Endothelial cell of umbilical vein (primary cell): ENCODE results near the gene CRIM1. TPM values are rescaled to one million over a fixed set of nuclear protein-coding genes. Genes with fewer than 3 reads are reported as not detected.

Experiments
- BruUV-seq: library from RNA; stranded (reverse); fragments of 400-500 nt; replicated peaks from 2 replicates; lab custom pipeline; 2021; lab: Mats Ljungman, UMichigan
- CTCF ChIA-PET: fragments of 300-600, 350-600 bp; sonication (Branson Sonifier 250); formaldehyde crosslinking; loops from one replicate; lab custom pipeline; 2021; ENCODE audit warnings: antibody characterized with exemption, inconsistent platforms; lab: Charles Lee
- POLR2A ChIA-PET: fragments of 300-600, 350-600 bp; sonication (Branson Sonifier 250); formaldehyde crosslinking; loops from one replicate; lab custom pipeline; 2021; ENCODE audit warnings: antibody characterized with exemption, inconsistent platforms; lab: Charles Lee
- DNase-seq: peaks from one replicate; pipeline ENCODE4 v3.0.0-alpha.2; 2011; ENCODE audit warnings: low read depth, low spot score
- FAIRE-seq: peaks from 2 replicates; lab custom pipeline; 2011; peaks lifted over from hg19 to GRCh38; lab: Jason Lieb, UNC
- H2AFZ ChIP-seq: 2 replicates; pipeline ENCODE4 v1.6.0; 2012; ENCODE audit warnings: low read depth, low read length, control low read depth, inconsistent platforms
- H3K27ac ChIP-seq: 2 replicates; pipeline ENCODE4 v1.5.1; 2011; ENCODE audit warnings: low read depth, mild to moderate bottlenecking, control low read depth, low read length, moderate library complexity; ENCODE audit not compliant: insufficient read depth
- H3K27me3 ChIP-seq, 2 experiments: 2 replicates each; pipeline versions ENCODE4 v1.6.0 to v1.6.1; 2011; ENCODE audit warnings: low read length in 2 of 2, mixed read lengths in 1 of 2; ENCODE audit not compliant: control insufficient read depth in 2 of 2, insufficient read depth in 2 of 2
- H3K36me3 ChIP-seq, 2 experiments: 2 replicates in 1 of 2; 3 replicates in 1 of 2; pipeline ENCODE4 v1.5.1; 2011; ENCODE audit warnings: low read length in 2 of 2, mild to moderate bottlenecking in 1 of 2, moderate library complexity in 1 of 2; ENCODE audit not compliant: control insufficient read depth in 2 of 2, insufficient read depth in 2 of 2; ENCODE audit errors: extremely low read depth in 1 of 2
- H3K4me1 ChIP-seq: 3 replicates; pipeline ENCODE4 v1.5.1; 2011; ENCODE audit warnings: mild to moderate bottlenecking, low read length; ENCODE audit not compliant: control insufficient read depth, insufficient read depth; ENCODE audit errors: extremely low read depth
- H3K4me2 ChIP-seq: 2 replicates; pipeline ENCODE4 v1.6.1; 2011; ENCODE audit warnings: low read length, control low read depth, mixed read lengths; ENCODE audit not compliant: insufficient read depth
- H3K4me3 ChIP-seq, 3 experiments: fragments of 200-600 bp in 1 of 3; sonication (generic), shearing (Covaris generic) in 1 of 3; replicated peaks in 1 of 3; 2 replicates each; pipeline ENCODE4 v1.5.1; 2011 to 2016; ENCODE audit warnings: control low read depth in 3 of 3, low read length in 3 of 3, mild to moderate bottlenecking in 2 of 3, inconsistent platforms in 1 of 3, low read depth in 1 of 3, moderate library complexity in 1 of 3; ENCODE audit not compliant: insufficient read depth in 1 of 3
- H3K79me2 ChIP-seq: 2 replicates; pipeline ENCODE4 v1.6.0; 2012; ENCODE audit warnings: low read length, inconsistent platforms; ENCODE audit not compliant: control insufficient read depth, insufficient read depth
- H3K9ac ChIP-seq: replicated peaks from 2 replicates; pipeline ENCODE3; 2011; ENCODE audit warnings: low read length, control low read depth; ENCODE audit not compliant: insufficient read depth; ENCODE audit errors: extremely low read depth
- H3K9me1 ChIP-seq: replicated peaks from 3 replicates; pipeline ENCODE4 v1.6.0; 2011; ENCODE audit warnings: mild to moderate bottlenecking, low read length; ENCODE audit not compliant: control insufficient read depth, insufficient read depth; ENCODE audit errors: extremely low read depth
- H3K9me3 ChIP-seq: replicated peaks from 2 replicates; pipeline ENCODE4 v1.5.1; 2012; ENCODE audit warnings: low read length, inconsistent platforms; ENCODE audit not compliant: control insufficient read depth, insufficient read depth
- H4K20me1 ChIP-seq: replicated peaks from 2 replicates; pipeline ENCODE3; 2011; ENCODE audit warnings: mild to moderate bottlenecking, low read length; ENCODE audit not compliant: control insufficient read depth, insufficient read depth; ENCODE audit errors: extremely low read depth
- EZH2 ChIP-seq: IDR thresholded peaks from 2 replicates; pipeline ENCODE4 v1.6.1; 2012; ENCODE audit warnings: borderline replicate concordance, low read depth, mild to moderate bottlenecking, moderate library complexity, low read length, inconsistent platforms; ENCODE audit not compliant: severe bottlenecking
- FOS ChIP-seq: IDR thresholded peaks from 2 replicates; pipeline ENCODE4 v1.6.1; 2011; ENCODE audit warnings: mild to moderate bottlenecking, low read length, moderate library complexity, borderline replicate concordance; ENCODE audit not compliant: insufficient read depth
- GATA2 ChIP-seq: IDR thresholded peaks from 2 replicates; pipeline ENCODE4 v1.7.0; 2011; ENCODE audit warnings: low read depth, mild to moderate bottlenecking, moderate library complexity, mixed read lengths, low read length; ENCODE audit not compliant: insufficient read length, insufficient read depth
- JUN ChIP-seq: IDR thresholded peaks from 2 replicates; pipeline ENCODE4 v1.6.1; 2011; ENCODE audit warnings: borderline replicate concordance, low read depth; ENCODE audit not compliant: insufficient read length, insufficient read depth
- MAX ChIP-seq: IDR thresholded peaks from 2 replicates; pipeline ENCODE4 v1.6.1; 2011; ENCODE audit not compliant: insufficient read depth, insufficient read length
- MYC ChIP-seq: IDR thresholded peaks from one replicate; pipeline ENCODE4 v1.6.1; 2011; ENCODE audit warnings: mild to moderate bottlenecking, low read depth, low read length
- POLR2A ChIP-seq: IDR thresholded peaks from 2 replicates; pipeline ENCODE4 v1.6.1; 2012; ENCODE audit warnings: low read depth, mild to moderate bottlenecking, control low read depth, low read length
- POLR2AphosphoS5 ChIP-seq: IDR thresholded peaks from 2 replicates; pipeline ENCODE4 v1.6.1; 2012; ENCODE audit warnings: low read depth, mild to moderate bottlenecking, control low read depth, low read length, moderate library complexity; ENCODE audit not compliant: insufficient read depth
- dilution Hi-C: fragments of 300-500 bp; cut with MboI; formaldehyde crosslinking; loops from one replicate; pipeline ENCODE4 v1.15.0; 2019; ENCODE audit warnings: low sequenced_read_pairs; ENCODE audit not compliant: extremely low pct_ligation_motif_present
- intact Hi-C: fragments of 100-400 bp; cut with micrococcal nuclease; formaldehyde crosslinking; loops from one replicate; pipeline ENCODE4 v1.10.0; 2022
- polyA plus RNA-seq, 4 experiments: library from polyadenylated mRNA; depleted of rRNA in 3 of 4; stranded (reverse) in 3 of 4; unstranded in 1 of 4; fragments of >200 nt; gene quantifications; 2 replicates each; pipeline versions ENCODE4 v1.2.1 to v1.2.3, GENCODE V29; 2011 to 2012; ENCODE audit warnings: missing spikeins in 1 of 4
- total RNA-seq: library from RNA; stranded (reverse); gene quantifications from 2 replicates; pipeline ENCODE4 v1.2.3, GENCODE V29; 2021
- TF ChIP-seq, protein P1 (sequence below), 2 donors: IDR thresholded peaks; 1 replicate in 1 of 2; 2 replicates in 1 of 2; pipeline ENCODE4 v1.5.1; 2011; ENCODE audit warnings: low read length in 2 of 2, mild to moderate bottlenecking in 2 of 2, moderate library complexity in 2 of 2, control low read depth in 1 of 2, inconsistent platforms in 1 of 2, low read depth in 1 of 2; ENCODE audit not compliant: insufficient read depth in 1 of 2; ENCODE audit errors: extremely low read depth in 1 of 2

Gene CRIM1
- total and polyA plus RNA-seq, 2 donors (not counting 3 experiments of a cell fraction or from before 2014, with no cell fraction given), result 422 to 649 TPM

DNA sequence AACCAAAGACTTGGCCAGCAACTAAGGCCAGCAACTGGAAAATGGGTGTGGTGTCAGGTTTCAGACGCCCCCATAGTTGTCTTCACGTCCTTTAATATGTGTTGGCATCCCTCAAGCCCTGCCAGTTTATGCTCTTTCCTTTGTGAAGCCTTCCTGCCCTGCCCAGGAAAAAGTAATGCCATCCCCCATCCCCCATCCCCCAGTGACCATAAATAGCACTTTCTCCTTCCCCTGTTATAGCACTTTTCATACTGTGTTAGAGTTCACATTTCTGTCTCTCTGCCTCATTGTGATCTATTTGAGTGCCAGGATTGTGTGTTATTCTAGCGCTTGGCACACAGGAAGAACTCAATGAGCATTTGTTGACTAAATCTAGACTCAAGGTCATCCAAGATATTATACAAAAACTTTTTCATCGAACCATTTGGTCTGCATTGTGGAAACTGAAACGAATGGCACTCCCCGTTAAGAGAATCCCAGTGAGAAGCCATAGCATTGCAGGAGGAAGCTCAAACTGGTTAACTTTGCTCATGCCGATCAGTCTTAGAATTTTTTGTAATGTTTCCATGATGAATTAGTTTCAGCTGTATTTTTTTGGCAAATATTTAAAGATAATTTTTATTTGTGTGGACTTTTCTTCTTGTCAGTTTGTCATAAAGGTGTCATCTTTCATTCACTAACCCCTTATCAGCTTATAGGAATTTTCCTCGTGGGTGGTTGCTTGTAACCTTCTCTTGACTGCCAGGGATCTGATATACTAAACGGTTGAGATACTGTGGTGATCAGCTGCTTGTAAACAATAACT lies 15.7 kb downstream of the CRIM1 start:
- peak overlapping the region in 1 of 3 experiments; percentile 2 for H3K4me3 ChIP-seq
- no peaks in the 10 kb centered on the region for H3K9me3 ChIP-seq
- peak overlapping the region; percentile 81 for H3K27ac ChIP-seq
- intact Hi-C loops (loop anchor here (1.0 to 5.0 kb wide), 3 partner anchors 14 to 191 kb away; no protein-coding TSS in a partner anchor), dilution Hi-C loops (no loop called here)
- H3K36me3 ChIP-seq, result peaks cover 3% of the 10 kb centered on the region in 2 experiments
- TF ChIP-seq POLR2AphosphoS5 (peak; percentile 66), FOS (no peak), EZH2 (no peak), JUN (no peak), GATA2 (no peak), MAX (no peak), MYC (no peak), POLR2A (peak; percentile 20)
- TF ChIP-seq, protein P1, sequence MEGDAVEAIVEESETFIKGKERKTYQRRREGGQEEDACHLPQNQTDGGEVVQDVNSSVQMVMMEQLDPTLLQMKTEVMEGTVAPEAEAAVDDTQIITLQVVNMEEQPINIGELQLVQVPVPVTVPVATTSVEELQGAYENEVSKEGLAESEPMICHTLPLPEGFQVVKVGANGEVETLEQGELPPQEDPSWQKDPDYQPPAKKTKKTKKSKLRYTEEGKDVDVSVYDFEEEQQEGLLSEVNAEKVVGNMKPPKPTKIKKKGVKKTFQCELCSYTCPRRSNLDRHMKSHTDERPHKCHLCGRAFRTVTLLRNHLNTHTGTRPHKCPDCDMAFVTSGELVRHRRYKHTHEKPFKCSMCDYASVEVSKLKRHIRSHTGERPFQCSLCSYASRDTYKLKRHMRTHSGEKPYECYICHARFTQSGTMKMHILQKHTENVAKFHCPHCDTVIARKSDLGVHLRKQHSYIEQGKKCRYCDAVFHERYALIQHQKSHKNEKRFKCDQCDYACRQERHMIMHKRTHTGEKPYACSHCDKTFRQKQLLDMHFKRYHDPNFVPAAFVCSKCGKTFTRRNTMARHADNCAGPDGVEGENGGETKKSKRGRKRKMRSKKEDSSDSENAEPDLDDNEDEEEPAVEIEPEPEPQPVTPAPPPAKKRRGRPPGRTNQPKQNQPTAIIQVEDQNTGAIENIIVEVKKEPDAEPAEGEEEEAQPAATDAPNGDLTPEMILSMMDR (IDR thresholded peaks at IDR 0.05; ENCODE audit: extremely low read depth in 1 of 2, insufficient read depth in 1 of 2, low read depth in 1 of 2, low read length in 2 of 2), result no peak
- peaks cover 15% of the 10 kb centered on the region for H4K20me1 ChIP-seq
- DNase-seq (peak; percentile 65), FAIRE-seq (peak; percentile 18)
- peak overlapping the region; percentile 71 for H3K4me2 ChIP-seq
- ChIA-PET CTCF (interaction anchor here (0.9 to 7.1 kb wide), 19 partner anchors 8 to 301 kb away, joined by 3 to 41 read pairs (median 4); no protein-coding TSS in a partner anchor), POLR2A (interaction anchor here (0.5 to 3.4 kb wide), 9 partner anchors 8 to 114 kb away, joined by 3 to 17 read pairs (median 3); partner anchors contain the start of gene CRIM1)
- H2AFZ ChIP-seq, result no peak overlapping the region
- H3K9ac ChIP-seq, result peak overlapping the region; percentile 72
- peaks cover 100% of the 10 kb centered on the region for H3K79me2 ChIP-seq
- no peaks in the 10 kb centered on the region for H3K9me1 ChIP-seq
- H3K4me1 ChIP-seq, result peaks cover 99% of the 10 kb centered on the region
- BruUV-seq, result TSS peak; percentile 72
- H3K27me3 ChIP-seq, result no peaks in the 10 kb centered on the region
